ENCODE data around the gene SLC24A3. TPM values are rescaled to one million over a fixed set of nuclear protein-coding genes. Genes with fewer than 3 reads are reported as not detected.

SLC24A3 gene
- total RNA-seq, 1 donor from 2014 or later, result 0.21 TPM

DNA sequence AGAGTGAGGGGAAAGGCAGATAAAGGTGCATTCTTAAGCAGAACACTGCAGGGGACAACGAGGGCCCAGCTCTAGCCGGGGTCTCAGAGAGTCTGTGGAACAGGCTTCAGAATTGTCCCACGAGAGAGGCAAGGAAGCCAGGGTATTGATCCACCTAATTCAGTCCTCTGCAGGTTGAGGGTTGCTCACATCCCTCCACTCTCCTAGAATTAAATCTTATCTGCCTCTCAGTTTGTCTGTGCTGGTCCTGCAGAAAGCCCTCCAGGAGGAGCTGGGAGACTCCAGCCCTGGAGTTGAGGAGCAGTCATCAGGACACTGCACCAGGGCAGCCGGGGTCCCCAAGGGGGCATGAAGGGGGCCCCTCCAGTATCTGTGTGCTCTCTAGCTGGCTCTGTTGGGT lies 39.1 kb downstream of the SLC24A3 start:
- Mint-ChIP-seq H3K4me1 (no peaks in the 10 kb centered on the region), H3K27me3 (ENCODE audit: insufficient read depth, low read depth) (no peaks in the 10 kb centered on the region), H3K4me3 (no peak overlapping the region), H3K27ac (no peak overlapping the region), H3K9me3 (no peaks in the 10 kb centered on the region), H3K36me3 (no peaks in the 10 kb centered on the region)
- Histone ChIP-seq H3K27me3 (no peaks in the 10 kb centered on the region), H3K79me2 (ENCODE audit: low read depth) (no peaks in the 10 kb centered on the region), H2AFZ (replicated peaks) (no peak overlapping the region), H3K9ac (no peak overlapping the region), H3K36me3 (no peaks in the 10 kb centered on the region), H3K9me3 (ENCODE audit: low read depth) (no peaks in the 10 kb centered on the region), H3K4me2 (no peak overlapping the region), H3F3A (ENCODE audit: low read depth) (no peaks in the 10 kb centered on the region), H3K27ac (no peak overlapping the region), H3K4me1 (no peaks in the 10 kb centered on the region), H3K4me3 (no peak overlapping the region), H4K20me1 (ENCODE audit: low read depth) (no peaks in the 10 kb centered on the region)
- DNase-seq (ENCODE audit: low spot score), result no peak
- TF ChIP-seq EZH2phosphoT487 (IDR thresholded peaks at IDR 0.05) (no peak), EZH2 (IDR thresholded peaks at IDR 0.05) (no peak)
- TF ChIP-seq, protein P1, sequence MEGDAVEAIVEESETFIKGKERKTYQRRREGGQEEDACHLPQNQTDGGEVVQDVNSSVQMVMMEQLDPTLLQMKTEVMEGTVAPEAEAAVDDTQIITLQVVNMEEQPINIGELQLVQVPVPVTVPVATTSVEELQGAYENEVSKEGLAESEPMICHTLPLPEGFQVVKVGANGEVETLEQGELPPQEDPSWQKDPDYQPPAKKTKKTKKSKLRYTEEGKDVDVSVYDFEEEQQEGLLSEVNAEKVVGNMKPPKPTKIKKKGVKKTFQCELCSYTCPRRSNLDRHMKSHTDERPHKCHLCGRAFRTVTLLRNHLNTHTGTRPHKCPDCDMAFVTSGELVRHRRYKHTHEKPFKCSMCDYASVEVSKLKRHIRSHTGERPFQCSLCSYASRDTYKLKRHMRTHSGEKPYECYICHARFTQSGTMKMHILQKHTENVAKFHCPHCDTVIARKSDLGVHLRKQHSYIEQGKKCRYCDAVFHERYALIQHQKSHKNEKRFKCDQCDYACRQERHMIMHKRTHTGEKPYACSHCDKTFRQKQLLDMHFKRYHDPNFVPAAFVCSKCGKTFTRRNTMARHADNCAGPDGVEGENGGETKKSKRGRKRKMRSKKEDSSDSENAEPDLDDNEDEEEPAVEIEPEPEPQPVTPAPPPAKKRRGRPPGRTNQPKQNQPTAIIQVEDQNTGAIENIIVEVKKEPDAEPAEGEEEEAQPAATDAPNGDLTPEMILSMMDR (IDR thresholded peaks at IDR 0.05), result no peak

DNA sequence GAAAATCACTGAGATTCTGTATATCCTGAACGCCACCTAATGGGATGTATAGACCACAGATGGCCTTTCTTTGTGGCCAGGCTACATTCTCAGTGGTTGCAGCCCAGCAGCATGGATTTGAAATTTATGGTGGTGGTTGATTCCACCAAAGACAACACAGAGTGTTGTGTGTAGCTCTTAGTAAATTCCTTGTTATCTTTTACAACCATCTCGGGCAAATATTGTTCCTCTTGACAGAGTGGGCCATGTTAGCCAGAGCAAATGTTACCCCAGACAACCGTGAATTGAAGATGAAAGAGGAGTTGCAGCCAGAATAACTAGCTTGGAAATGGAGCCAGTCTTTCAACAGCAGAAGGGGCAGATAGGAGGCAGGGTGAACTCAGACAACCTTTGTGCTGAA lies 39.5 kb downstream of the SLC24A3 start:
- Histone ChIP-seq H3K9ac (no peak overlapping the region), H3K79me2 (ENCODE audit: low read depth) (no peaks in the 10 kb centered on the region), H3K4me2 (no peak overlapping the region), H3K4me3 (no peak overlapping the region), H4K20me1 (ENCODE audit: low read depth) (no peaks in the 10 kb centered on the region), H3K27ac (no peak overlapping the region), H3F3A (ENCODE audit: low read depth) (no peaks in the 10 kb centered on the region), H3K36me3 (no peaks in the 10 kb centered on the region), H3K27me3 (no peaks in the 10 kb centered on the region), H2AFZ (replicated peaks) (no peak overlapping the region), H3K4me1 (no peaks in the 10 kb centered on the region), H3K9me3 (ENCODE audit: low read depth) (no peaks in the 10 kb centered on the region)
- TF ChIP-seq, protein P1 (IDR thresholded peaks at IDR 0.05), result no peak
- TF ChIP-seq EZH2 (IDR thresholded peaks at IDR 0.05) (no peak), EZH2phosphoT487 (IDR thresholded peaks at IDR 0.05) (no peak)
- Mint-ChIP-seq H3K4me1 (no peaks in the 10 kb centered on the region), H3K36me3 (no peaks in the 10 kb centered on the region), H3K9me3 (no peaks in the 10 kb centered on the region), H3K4me3 (no peak overlapping the region), H3K27me3 (ENCODE audit: insufficient read depth, low read depth) (no peaks in the 10 kb centered on the region), H3K27ac (no peak overlapping the region)
- DNase-seq (ENCODE audit: low spot score), result no peak

DNA sequence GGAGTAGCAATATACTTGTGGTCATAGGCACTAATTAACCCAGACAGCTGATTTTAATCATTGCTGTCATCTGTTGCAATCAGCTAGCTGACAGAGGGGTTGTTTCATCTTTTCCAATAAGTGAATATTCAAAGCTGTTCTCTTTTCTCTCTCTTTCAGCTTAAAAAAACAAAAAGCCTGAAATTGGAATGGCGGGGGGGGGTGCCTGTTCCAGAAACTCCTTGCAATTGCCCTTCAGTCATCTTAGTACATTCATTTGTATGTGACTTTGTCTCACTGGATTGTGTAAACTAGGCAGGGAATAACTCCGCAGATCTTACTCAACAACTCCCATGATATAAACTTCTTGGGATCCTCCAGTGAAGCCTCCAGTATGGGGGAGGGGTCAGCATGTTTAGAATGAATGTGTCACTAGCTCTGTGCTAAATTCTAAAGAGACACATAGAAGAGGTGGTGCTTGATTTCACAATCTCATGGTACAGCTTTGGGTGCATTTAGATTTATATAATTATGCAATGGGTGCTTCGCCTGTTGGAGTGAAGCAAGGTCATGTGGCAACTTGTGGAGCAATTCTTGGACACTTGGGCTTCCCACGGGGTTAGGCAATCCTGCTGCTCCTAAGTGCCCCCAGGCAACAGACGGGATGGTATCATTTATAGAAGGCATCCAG lies 40.1 kb downstream of the SLC24A3 start:
- no peaks in the 10 kb centered on the region for H3K36me3 ChIP-seq
- no peak overlapping the region for H3K4me3 ChIP-seq
- no peaks in the 10 kb centered on the region for H3K9me3 ChIP-seq (ENCODE audit: low read depth)
- H2AFZ ChIP-seq (replicated peaks), result no peak overlapping the region
- no peaks in the 10 kb centered on the region for H3K9me3 Mint-ChIP-seq
- H3K27me3 ChIP-seq, result no peaks in the 10 kb centered on the region
- H3K27me3 Mint-ChIP-seq (ENCODE audit: insufficient read depth, low read depth), result no peaks in the 10 kb centered on the region
- H3K4me2 ChIP-seq, result no peak overlapping the region
- H3K27ac ChIP-seq, result no peak overlapping the region
- no peaks in the 10 kb centered on the region for H3F3A ChIP-seq (ENCODE audit: low read depth)
- H3K79me2 ChIP-seq (ENCODE audit: low read depth), result no peaks in the 10 kb centered on the region
- H3K4me1 ChIP-seq, result no peaks in the 10 kb centered on the region
- no peaks in the 10 kb centered on the region for H4K20me1 ChIP-seq (ENCODE audit: low read depth)
- H3K4me1 Mint-ChIP-seq, result no peaks in the 10 kb centered on the region
- H3K9ac ChIP-seq, result no peak overlapping the region
- H3K27ac Mint-ChIP-seq, result no peak overlapping the region
- no peaks in the 10 kb centered on the region for H3K36me3 Mint-ChIP-seq
- TF ChIP-seq, protein P1 (IDR thresholded peaks at IDR 0.05), result no peak
- no peak for TF ChIP-seq EZH2 (IDR thresholded peaks at IDR 0.05)
- TF ChIP-seq EZH2phosphoT487 (IDR thresholded peaks at IDR 0.05), result no peak
- no peak overlapping the region for H3K4me3 Mint-ChIP-seq
- DNase-seq (ENCODE audit: low spot score), result no peak
